CD4-positive, CD25-positive, alpha-beta regulatory T cell (primary cell): ENCODE results near the gene ACTL7B. TPM values are rescaled to one million over a fixed set of nuclear protein-coding genes. Genes with fewer than 3 reads are reported as not detected.

Source experiments
- polyA plus RNA-seq, 4 donors: library from polyadenylated mRNA; unstranded; fragments of 300-500 nt; fragmentation: Illumina TruSeq; gene quantifications; one replicate each; pipeline ENCODE4 v1.2.3, GENCODE V29; 2021
- total RNA-seq: library from RNA; stranded (reverse); gene quantifications from one replicate; pipeline ENCODE4 v1.2.3, GENCODE V29; 2022

The ACTL7B gene
- total and polyA plus RNA-seq, 5 donors from 2014 or later = 0.27 TPM; not detected in 4

Other genes with a start within 250 kb of the ACTL7B start
- not detected for gene ACTL7A, start 6.3 kb upstream of the ACTL7B start, total RNA-seq
- gene ACTL7A, start 6.3 kb upstream of the ACTL7B start, polyA plus RNA-seq = not detected
- gene ELP1, start 78.1 kb upstream of the ACTL7B start, total RNA-seq = 24.9 TPM
- 10 to 100 TPM; 13.7 to 21.9 (median 18.2) TPM for gene ELP1, start 78.1 kb upstream of the ACTL7B start, polyA plus RNA-seq
- gene ABITRAM, start 78.4 kb upstream of the ACTL7B start, total RNA-seq = 6.2 TPM
- 10 to 100 TPM; 12.7 to 21.4 (median 14.7) TPM for gene ABITRAM, start 78.4 kb upstream of the ACTL7B start, polyA plus RNA-seq
- 10.6 TPM for gene CTNNAL1, start 157.5 kb upstream of the ACTL7B start, total RNA-seq
- 10 to 100 TPM in 1 of 4 donors, 1 to 10 TPM in 3; 2.2 to 10.1 (median 5.4) TPM for gene CTNNAL1, start 157.5 kb upstream of the ACTL7B start, polyA plus RNA-seq